GM21367 (cell line): ENCODE results near the gene ORAI1.
"Not testable (repeated sequence)": the region's sequence is repeated elsewhere in the genome, so short reads cannot be mapped to it uniquely, and the experiment has no call there.

Experiments used
- ATAC-seq: cut with Tn5 transposase; IDR thresholded peaks from one replicate; pipeline ENCODE4 v1.9.1; 2021; ENCODE audit not compliant: unreplicated experiment

The ORAI1 gene

GRCh38 chr12:121603581-121603980 lies 22.7 kb upstream of the ORAI1 start:
- ATAC-seq = no peak

- ATAC-seq = no peak
Observed at GRCh38 chr12:121608301-121608700, 18.0 kb upstream of the ORAI1 start.

DNA sequence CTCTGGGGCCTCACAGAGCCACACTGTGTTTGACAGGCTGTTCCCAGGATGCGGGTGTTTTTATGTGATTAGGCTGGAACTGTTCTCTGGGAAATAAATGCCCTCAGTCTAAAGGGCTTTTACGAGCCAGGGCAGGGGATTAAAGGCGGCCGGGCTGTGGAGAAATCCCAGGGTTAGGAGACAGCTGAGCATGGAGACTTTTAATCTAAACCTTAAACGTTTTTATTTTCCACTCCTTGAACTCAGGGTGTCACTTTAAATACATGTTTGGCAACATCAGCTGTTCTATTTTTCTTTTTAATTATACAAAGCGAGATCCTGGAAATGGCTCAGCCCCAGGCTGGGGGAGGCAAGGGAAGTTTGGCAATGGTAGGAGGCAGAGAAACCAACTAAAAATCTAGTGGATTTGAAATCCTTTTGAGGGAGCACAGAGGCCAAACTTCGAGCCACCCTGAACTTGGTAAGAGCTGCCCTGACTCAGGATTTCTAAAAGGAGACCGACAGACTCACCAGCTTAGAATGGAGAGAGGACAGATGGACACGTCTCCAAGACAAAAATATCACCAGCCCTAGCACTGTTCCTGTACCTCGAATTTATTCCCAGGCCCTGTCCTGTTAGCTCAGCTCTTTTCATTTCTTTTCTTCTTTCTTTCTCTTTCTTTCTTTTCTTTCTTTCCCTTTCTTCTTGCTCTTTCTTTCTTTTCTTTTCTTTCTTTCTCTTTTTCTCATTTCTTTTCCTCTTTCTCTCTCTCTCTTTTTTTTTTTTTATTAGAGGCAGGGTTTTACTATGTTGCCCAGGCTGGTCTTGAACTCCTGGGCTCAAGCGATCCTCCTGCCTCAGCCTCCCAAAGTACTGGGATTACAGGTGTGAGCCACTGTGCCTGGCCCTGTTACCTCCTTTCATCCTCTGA lies 15.8 kb upstream of the ORAI1 start:
- no peak for ATAC-seq

- ATAC-seq = no peak
Observed at GRCh38 chr12:121611306-121611705, 15.0 kb upstream of the ORAI1 start.

- no peak for ATAC-seq
Observed at GRCh38 chr12:121613462-121613861, 12.9 kb upstream of the ORAI1 start.

GRCh38 chr12:121614872-121615467 lies 11.4 kb upstream of the ORAI1 start:
- ATAC-seq = no peak

GRCh38 chr12:121618659-121619233 lies 7.6 kb upstream of the ORAI1 start:
- no peak for ATAC-seq

- no peak for ATAC-seq
Observed at GRCh38 chr12:121620333-121620891, 5.9 kb upstream of the ORAI1 start.

DNA sequence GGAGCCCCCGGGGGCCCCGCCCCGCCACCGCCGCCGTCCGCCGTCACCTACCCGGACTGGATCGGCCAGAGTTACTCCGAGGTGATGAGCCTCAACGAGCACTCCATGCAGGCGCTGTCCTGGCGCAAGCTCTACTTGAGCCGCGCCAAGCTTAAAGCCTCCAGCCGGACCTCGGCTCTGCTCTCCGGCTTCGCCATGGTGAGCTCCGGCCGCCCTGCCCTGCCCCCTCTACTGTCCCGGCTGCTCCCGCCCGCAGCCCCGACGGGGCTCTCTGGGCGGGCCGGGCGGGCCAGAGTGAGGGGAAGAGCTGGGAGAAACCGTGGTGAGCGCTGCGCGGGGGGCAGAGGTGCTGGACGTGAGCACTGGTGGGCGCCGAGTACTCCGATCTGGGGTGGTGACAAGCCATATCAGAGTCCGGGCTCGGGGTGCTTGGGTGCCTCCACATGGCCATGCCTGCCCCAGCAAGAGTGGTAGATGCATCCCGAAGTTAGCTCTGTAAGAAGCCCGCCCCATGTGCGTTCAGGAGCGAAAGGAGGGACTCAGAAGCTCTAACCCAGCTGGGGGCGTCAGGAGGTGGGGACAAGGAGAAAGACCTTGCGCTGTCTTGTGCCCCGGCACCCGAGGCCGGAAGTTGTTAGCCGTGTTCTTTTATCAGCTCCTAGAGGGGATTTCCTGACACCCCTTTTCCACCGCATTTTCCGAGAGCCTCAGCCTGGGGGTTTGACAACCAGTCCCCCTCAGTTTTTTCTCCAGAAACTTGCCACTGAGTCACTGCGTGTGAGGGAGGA lies 717 bp downstream of the ORAI1 start:
- ATAC-seq = peak; percentile 27

GRCh38 chr12:121628037-121628436 lies 1.7 kb downstream of the ORAI1 start:
- no peak for ATAC-seq

- ATAC-seq = no peak
Observed at GRCh38 chr12:121628536-121628935, 2.2 kb downstream of the ORAI1 start.

- no peak for ATAC-seq
Observed at GRCh38 chr12:121630791-121631355, 4.5 kb downstream of the ORAI1 start.

- ATAC-seq = no peak
Observed at GRCh38 chr12:121632069-121632970, 6.0 kb downstream of the ORAI1 start.

DNA sequence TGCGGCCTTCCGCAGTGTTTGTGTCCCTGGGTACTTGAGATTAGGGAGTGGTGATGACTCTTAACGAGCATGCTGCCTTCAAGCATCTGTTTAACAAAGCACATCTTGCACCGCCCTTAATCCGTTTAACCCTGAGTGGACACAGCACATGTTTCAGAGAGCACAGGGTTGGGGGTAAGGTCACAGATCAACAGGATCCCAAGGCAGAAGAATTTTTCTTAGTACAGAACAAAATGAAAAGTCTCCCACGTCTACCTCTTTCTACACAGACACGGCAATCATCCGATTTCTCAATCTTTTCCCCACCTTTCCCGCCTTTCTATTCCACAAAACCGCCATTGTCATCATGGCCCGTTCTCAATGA lies 7.5 kb downstream of the ORAI1 start:
- ATAC-seq = not testable (repeated sequence)

DNA sequence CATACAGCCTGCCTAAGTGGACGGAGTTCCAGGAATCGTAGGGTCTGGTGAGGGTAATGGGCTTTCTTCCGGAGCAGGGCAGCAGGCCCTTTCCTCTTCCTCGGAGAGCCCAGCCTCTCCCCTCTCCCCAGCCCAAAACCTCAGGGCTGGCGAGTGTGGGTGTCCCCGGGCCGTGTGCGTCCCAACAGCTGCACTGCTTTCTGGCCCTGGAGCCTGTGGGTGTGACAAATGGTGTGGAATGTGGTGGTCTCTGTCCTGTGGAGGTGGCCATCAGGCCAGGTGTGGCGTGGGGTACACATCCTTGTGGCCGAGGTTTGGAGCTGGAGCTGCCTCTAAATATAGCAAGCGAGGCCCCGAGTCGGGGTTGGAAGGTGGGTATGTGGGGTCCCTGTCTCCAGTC lies 8.5 kb downstream of the ORAI1 start:
- ATAC-seq = no peak

- ATAC-seq = no peak
Observed at GRCh38 chr12:121637231-121637914, 11.0 kb downstream of the ORAI1 start.

DNA sequence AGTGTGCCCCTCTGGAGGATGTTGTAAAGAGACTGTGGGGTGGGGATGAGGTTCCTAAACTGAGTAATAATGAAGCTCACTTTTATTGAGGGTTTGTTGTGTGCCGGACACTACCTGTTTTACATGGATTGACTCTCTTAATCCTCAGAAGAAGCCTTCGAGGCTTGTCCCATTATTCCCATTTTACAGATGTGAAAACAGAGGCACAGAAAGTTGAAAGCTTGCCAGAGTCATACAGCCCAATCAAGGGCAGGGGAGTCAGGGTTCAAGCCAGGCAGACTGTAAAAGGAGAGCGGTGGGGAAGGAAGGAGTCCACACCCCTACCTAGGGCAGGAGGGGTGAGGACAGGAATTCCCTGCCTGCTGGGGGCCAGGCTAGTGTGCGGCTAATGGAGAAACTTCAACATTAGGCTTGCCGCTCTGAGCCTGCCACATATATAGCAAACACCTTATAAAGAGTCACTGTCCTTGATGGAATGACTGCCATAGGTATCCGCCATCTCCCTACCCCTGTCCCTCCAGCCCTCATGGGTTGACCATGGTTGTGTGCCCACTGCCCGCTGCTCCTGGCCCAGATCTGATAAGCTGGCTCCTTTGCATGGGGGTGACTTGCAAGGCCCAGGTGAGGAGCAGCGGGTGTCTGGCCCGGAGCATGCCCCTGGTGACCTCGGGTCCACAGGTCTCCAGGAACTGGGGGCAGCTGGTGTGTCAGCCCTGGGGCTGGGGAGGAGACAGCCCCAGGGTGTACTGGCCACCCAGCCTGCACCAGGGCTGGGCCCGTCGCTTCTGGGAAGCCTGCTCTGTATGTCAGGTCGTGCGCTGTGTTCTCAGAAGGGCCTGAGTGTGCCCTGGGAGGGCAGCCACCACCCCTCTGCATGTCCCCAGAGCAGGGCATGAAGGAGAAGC lies 12.2 kb downstream of the ORAI1 start:
- ATAC-seq = no peak

GRCh38 chr12:121641343-121641630 lies 15.0 kb downstream of the ORAI1 start:
- ATAC-seq = no peak
